ENCODE results near the gene ENSA. TPM values are rescaled to one million over a fixed set of nuclear protein-coding genes. Genes with fewer than 3 reads are reported as not detected.
A peak's percentile ranks its signal among the peaks of the same experiment; 100 is the strongest.
"Not testable (repeated sequence)": the region's sequence is repeated elsewhere in the genome, so short reads cannot be mapped to it uniquely, and the experiment has no call there.

The ENSA gene
- 85.5 and 116 TPM in 2 replicates for total RNA-seq (2014; rRNA removed)
- polyA plus RNA-seq (2012), result 84.7 TPM

DNA sequence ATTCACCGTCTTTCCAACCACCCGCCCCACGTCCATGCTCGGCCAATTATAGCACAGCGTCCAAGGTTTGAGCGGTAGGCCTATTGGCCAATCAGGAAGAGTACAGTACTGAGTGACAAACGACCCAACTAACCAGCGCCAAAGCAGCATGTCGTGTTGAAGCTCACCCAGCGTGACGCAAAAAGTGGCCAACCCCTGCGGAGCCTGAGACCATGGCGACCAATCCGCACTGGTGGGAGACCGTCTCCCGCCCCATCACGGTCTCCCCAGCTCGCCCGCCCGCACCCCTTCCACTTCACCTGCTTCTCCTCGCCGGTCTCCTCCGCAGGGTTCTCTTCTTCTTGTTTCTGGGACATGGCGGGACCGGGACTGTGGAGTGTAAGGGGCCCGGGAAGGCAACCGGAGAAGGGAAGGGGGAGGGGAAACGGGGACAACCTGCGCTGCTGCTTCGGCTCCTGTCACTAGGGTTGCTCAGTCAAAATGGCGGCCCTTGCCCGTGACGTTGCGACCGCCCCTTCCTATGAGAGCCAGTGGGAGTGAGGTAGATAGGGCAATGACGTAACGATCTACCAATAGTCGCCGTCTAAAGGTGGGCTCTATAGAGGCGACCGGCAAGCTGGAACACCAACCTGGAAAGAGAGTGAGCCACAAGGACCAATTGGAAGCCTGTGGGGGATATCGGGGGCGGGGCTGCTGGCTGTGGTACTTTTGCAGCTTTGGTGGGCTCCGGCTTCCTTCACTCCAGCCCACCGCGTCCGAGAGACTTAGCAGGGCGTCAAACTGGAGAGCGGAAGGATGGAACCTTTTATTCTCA, at the start of gene ENSA:
Gene ENSA, minus strand, starts transcription at position 498 of the 814 bp plus-strand sequence. Its CDS starts 142 bp downstream, at position 356.
- DNase-seq (ENCODE audit: low read depth), result peak; percentile 99

DNA sequence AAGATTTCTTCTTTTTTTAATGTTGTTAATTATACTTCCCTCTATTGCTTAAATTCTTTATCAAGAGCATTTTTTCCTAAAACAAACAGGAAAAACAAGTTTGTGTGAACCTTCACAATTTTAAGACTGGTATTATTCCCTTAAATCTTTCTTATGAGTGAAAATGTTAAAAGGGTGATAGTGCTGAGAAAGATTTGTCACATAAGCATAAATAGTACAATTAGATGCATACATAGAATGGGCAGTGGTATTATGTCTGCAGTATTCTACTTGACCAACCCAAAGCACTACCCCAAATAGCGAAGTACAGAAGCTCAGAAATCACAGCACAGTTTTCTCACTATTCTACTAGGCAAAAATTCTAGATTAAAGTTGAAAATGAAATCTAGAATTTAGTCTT, 49.6 kb upstream of the ENSA start:
- no peak for DNase-seq (ENCODE audit: low read depth)

- DNase-seq (ENCODE audit: low read depth), result no peak
Measured at GRCh38 chr1:150674881-150675280, 45.5 kb upstream of the ENSA start.

DNA sequence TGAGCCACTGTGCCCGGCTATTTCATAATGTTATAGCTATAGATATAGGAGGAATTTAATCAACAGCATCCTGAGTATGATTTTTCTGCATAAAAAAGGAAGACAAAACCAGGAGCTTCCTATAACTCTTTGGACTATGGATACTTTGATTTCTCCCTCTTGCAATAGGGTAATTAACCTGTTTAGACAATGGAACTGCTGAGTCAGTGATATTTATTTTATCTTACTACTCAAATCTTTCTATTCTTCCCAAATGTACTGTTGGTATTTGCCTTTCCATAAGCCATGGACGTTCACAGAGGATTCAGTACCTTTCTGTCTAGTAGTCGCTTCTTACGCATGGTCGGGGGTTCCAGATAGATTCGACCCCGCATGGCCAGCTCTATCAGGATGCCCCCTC, 33.9 kb upstream of the ENSA start:
- DNase-seq (ENCODE audit: low read depth), result no peak

GRCh38 chr1:150662811-150663210, 33.4 kb upstream of the ENSA start:
- DNase-seq (ENCODE audit: low read depth), result no peak

DNA sequence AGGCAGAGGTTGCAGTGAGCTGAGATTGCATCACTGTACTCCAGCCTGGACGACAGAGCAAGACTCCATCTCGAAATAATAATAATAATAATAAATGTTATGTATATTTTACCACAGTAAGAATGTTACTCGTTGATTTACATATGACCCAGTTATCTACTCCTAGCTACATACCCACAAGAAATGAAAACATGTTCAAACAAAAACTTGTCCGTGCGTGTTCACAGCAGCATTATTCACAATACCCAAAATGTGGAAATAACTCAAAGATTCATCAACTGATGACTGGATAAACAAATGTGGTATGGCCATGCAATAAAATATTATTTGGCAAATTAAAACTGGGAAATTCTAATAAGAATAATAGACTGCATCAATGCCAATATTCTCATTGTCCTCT, 31.7 kb upstream of the ENSA start:
- no peak for DNase-seq (ENCODE audit: low read depth)

DNA sequence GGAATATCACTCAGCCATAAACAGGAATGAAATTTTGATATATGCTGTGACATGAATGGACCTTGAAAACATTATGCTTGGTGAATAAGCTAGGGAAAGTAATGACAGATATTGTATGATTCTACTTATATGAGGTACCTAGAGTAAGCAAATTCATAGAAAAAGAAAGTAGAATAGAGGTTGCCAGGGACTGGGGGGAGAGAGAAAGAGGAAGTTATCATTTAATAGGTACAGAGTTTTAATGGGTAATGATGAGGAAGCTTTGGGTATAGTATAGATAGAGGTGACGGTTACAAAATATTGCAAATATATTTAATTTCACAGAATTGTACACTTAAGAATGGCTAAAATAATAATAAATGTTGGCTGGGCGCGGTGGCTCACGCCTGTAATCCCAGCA, 31.2 kb upstream of the ENSA start:
- DNase-seq (ENCODE audit: low read depth), result no peak

DNA sequence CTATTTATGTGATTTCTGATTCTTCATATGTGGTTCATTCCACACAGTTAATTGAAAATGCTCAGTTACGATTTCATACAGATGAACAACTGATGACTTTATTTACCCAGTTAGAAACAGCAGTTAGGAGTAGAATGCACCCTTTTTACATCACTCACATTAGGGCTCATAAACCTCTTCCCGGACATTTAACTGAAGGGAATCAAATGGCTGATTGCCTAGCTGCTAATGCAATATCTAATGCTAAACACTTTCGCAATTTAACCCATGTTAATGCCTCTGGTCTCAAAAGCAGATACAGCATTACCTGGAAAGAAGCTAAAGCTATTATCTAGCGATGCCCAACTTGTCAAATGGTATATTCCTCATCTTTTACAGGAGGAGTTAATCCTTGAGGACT, 27.7 kb upstream of the ENSA start:
- not testable (repeated sequence) for DNase-seq (ENCODE audit: low read depth)

DNA sequence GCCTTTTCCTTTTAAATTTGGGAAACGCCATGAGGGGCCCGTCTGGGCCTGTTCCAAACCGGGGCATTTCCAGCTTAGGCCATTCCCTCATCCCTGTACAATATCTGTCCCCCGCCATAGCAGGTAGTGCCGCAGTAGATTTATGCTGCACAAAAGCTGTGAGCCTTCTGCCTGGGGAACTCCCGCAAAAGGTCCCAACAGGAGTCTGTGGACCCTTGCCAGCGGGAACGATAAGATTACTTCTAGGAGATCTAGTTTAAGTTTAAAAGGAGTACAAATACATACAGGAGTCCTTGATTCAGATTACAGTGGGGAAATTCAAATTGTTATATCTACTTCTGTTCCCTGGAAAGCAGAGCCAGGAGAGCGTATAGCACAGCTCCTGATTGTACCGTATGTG, 25.2 kb upstream of the ENSA start:
- not testable (repeated sequence) for DNase-seq (ENCODE audit: low read depth)

GRCh38 chr1:150650193-150650592, 20.8 kb upstream of the ENSA start:
- DNase-seq (ENCODE audit: low read depth), result no peak

GRCh38 chr1:150649441-150650075, 20.1 kb upstream of the ENSA start:
- no peak for DNase-seq (ENCODE audit: low read depth)

GRCh38 chr1:150642296-150642695, 12.9 kb upstream of the ENSA start:
- DNase-seq (ENCODE audit: low read depth), result no peak

DNA sequence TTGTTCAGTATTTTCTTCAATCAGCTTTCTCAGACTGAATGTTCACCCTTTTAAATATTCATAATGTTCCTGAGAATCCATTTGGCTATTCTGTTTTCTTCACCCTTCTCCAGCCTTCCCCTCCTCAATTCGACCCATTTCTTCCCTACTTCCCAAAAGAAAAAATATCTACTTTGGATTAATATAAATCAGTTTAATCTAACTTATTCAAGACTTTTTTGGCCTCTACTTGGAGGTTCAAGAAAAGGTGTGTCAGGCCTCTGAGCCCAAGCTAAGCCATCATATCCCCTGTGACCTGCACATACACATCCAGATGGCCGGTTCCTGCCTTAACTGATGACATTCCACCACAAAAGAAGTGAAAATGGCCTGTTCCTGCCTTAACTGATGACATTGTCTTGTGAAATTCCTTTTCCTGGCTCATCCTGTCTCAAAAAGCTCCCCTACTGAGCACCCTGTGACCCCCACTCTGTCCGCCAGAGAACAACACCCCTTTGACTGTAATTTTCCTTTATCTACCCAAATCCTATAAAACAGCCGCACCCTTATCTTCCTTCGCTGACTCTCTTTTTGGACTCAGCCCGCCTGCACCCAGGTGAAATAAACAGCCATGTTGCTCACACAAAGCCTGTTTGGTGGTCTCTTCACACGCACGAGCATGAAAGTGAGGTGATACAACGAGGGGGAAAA, 11.9 kb upstream of the ENSA start:
- DNase-seq (ENCODE audit: low read depth), result not testable (repeated sequence)

GRCh38 chr1:150638430-150638829, 9.0 kb upstream of the ENSA start:
- DNase-seq (ENCODE audit: low read depth), result not testable (repeated sequence)

DNA sequence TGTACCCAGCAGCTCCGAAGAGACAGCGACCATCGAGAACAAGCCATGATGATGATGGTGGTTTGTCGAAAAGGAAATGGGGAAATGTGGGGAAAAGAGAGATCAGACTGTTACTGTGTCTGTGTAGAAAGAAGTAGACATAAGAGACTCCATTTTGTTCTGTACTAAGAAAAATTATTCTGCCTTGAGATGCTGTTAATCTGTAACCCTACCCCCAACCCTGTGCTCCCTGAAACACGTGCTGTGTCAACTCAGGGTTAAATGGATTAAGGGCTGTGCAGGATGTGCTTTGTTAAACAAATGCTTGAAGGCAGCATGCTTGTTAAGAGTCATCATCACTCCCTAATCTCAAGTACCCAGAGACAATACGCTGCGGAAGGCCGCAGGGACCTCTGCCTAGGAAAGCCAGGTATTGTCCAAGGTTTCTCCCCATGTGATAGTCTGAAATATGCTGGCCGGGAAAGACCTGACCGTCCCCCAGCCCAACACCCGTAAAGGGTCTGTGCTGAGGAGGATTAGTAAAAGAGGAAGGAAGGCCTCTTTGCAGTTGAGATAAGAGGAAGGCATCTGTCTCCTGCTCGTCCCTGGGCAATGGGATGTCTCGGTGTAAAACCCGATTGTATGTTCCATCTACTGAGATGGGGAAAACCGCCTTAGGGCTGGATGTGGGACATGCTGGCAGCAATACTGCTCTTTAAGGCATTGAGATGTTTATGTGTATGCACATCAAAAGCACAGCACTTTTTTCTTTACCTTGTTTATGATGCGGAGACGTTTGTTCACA, 5.6 kb upstream of the ENSA start:
- DNase-seq (ENCODE audit: low read depth), result not testable (repeated sequence)

DNA sequence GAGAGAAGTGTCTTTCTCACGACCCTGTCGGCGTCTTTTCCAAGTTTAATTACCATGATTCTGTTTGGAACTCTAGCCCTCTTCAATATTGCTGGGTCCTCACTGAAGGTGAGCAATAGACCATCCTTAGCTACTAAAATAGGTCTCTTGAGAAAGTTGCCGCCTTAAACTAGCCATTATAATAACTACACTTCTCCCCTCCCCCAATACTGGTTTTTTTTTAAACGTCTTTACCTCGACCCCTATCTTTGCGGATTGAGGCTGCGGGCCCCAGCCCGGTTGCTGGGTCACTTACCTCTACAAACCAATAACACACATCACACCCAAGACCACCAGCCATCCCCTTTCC, 672 bp downstream of the ENSA start:
- DNase-seq (ENCODE audit: low read depth), result no peak

GRCh38 chr1:150627826-150628410, 1.5 kb downstream of the ENSA start:
- no peak for DNase-seq (ENCODE audit: low read depth)

GRCh38 chr1:150626150-150626549, 3.3 kb downstream of the ENSA start:
- no peak for DNase-seq (ENCODE audit: low read depth)

DNA sequence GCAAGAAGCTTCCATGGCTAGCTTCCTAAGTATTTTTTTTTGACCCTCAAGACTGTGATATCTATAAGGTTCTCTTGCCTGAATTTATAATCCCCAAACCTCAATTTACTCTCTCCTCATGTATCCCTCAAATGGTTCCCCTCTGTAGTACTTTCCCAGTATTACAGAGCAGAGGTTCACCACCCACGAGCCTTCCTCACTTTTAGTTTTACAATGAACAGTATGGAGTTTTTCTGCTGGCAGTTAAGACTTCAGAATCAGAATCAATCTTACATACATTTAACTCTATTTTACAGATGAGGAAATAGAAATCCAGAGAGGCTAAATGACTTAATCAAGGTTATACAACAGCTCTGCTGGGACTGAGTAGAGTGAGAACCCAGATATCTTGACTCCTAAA, 4.9 kb downstream of the ENSA start:
- DNase-seq (ENCODE audit: low read depth), result not testable (repeated sequence)

DNA sequence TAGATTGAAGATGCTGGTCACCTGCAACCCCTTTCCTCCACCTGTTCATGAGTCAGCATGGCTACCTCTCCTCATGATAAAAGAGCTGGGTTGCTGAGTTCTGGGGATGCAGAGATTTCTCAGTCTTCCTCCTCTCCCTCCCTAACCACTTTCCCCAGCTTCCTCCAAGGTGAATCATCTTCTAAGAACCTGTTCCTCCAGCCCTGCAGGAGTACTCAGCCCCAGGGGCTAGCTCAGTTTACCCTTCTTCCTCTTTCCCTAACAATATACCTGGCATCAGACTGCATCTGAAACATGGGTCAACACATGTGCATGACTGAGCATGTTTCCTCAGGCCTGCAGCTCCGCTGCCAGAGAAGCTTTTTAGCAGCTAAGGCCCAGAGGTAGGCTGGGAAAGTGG, 5.3 kb downstream of the ENSA start:
- not testable (repeated sequence) for DNase-seq (ENCODE audit: low read depth)

GRCh38 chr1:150622303-150622975, 7.0 kb downstream of the ENSA start:
- no peak for DNase-seq (ENCODE audit: low read depth)
